ENCODE results near the gene TUBD1.

The TUBD1 gene

DNA sequence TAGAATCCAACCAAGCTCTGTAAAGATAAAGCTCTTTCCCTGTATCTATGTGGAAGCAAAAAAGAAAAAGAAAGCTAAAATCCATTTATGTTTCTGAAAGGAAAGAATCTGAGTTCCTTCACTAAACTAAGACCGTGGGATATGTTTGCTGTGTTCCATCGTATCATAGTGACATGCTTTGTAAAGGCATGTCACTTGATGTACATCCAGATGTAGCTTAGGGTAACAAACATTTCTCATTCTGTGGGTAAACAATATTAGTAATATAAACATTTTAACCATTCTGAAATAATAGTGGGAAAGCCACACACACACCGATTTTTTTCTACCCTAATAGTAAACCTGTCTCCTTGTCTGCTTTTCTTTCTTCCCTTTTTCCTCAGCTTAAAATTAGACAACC is 78.1 kb downstream of the TUBD1 start:
- DNase-seq = no peak

DNA sequence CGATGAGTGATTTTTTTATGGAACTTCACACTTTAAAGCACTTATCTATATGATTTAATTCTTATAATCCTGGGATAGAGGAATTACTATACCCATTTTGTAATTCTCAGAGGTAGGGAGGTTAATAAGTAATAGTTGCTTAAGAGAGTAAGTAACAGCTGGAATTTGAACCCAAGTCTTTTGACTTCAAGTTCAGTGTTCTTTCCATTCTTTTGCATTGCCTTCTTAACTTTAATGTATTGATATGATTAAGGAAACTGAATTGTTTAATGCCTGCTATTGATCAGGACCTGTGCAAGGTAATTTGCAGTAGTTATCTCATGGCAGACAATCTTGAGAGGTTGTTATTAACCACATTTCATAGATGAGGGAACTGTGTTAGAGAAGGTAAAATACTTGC is 78.5 kb downstream of the TUBD1 start:
- no peak for DNase-seq

DNA sequence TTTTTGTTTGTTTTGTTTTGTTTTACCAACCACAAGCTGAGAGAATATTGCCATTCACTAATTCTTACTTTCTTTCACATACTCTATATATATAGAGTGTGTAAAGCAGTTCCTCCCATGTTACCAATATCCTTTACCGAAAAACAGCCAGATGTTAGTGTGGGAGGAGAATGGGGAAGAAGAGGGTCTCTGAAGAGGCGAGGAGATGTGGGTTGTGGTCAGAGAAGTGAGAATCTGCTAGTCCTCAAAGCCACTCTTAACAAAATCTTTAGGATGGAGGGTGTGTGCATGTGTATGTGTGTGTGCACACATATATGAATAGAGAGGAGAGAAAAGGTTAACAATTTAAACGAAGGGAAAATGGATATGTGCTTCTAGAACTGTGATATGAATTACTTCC is 80.6 kb downstream of the TUBD1 start:
- DNase-seq = no peak

DNA sequence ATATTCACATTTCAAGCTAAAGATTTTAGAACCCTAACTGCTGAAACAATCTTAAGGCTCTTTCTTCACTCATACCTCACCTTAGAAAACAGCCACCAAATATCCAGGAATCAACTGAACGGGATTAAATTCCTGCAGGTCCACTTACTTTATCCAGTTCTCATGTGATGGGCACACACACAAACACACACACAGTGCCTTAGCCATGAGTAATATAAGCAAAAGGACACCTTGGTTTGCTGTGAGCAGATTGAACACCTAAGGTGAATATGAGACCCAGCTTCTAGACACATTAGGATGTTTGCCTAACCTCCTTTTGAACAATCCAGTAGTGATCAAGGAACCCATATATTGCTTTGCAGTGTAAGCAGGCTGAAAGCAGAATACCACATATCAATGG is 81.5 kb downstream of the TUBD1 start:
- no peak for DNase-seq

DNA sequence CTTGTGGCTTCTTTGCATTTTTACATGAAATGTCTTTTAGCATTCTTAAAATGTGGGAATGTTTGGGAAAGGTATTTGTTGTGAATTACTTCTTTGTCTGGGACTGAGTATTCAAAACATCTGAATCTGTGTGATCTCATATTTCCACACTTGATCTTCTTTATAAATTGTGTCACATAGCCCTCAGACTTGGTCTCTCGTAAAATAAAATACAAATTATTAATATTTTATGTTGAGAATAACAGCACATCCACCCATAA is 81.9 kb downstream of the TUBD1 start:
- DNase-seq = no peak
